SK-N-SH treated with all-trans-retinoic acid at 6 μM for 48 hours (cell line): Measurements from ENCODE around the gene GPATCH2L.

Experiments used
- ATAC-seq: fragments of 200-7000 bp; cut with Tn5 transposase; 3 replicates; pipeline ENCODE4 v1.9.1; 2020; ENCODE audit warnings: mild to moderate bottlenecking, moderate library complexity
- ARNTL ChIP-seq: fragments of 450-650 bp; formaldehyde crosslinking; IDR thresholded peaks from 2 replicates; pipeline ENCODE4 v1.5.0; 2020; ENCODE audit warnings: low read depth, mild to moderate bottlenecking, moderate library complexity, borderline replicate concordance
- BACH2 ChIP-seq: fragments of 250-450 bp; sonication (Bioruptor Pico); IDR thresholded peaks from 2 replicates; pipeline ENCODE4 v1.9.0; 2021; ENCODE audit warnings: mild to moderate bottlenecking, borderline replicate concordance
- CREB5 ChIP-seq: fragments of 250-450 bp; sonication (Bioruptor Pico); IDR thresholded peaks from 2 replicates; pipeline ENCODE4 v1.5.1; 2020; ENCODE audit warnings: low read depth, mild to moderate bottlenecking, moderate library complexity
- CSDC2 ChIP-seq: fragments of 250-450 bp; sonication (Bioruptor Pico); IDR thresholded peaks from 2 replicates; pipeline ENCODE4 v1.5.0; 2020; ENCODE audit warnings: mild to moderate bottlenecking, moderate library complexity
- CSRNP3 ChIP-seq: fragments of 250-450 bp; sonication (Bioruptor Pico); IDR thresholded peaks from 2 replicates; pipeline ENCODE4 v1.5.1; 2021; ENCODE audit warnings: mild to moderate bottlenecking, moderate library complexity
- ESRRG ChIP-seq: fragments of 250-450 bp; sonication (Bioruptor Pico); IDR thresholded peaks from 2 replicates; pipeline ENCODE4 v1.6.1; 2021; ENCODE audit warnings: mild to moderate bottlenecking
- GLIS3 ChIP-seq: fragments of 250-450 bp; sonication (Bioruptor Pico); IDR thresholded peaks from 2 replicates; pipeline ENCODE4 v1.5.0; 2020; ENCODE audit warnings: mild to moderate bottlenecking, moderate library complexity
- ISL1 ChIP-seq: fragments of 250-450 bp; sonication (Bioruptor Pico); IDR thresholded peaks from 2 replicates; pipeline ENCODE4 v2.1.2; 2022; ENCODE audit warnings: mild to moderate bottlenecking, moderate library complexity
- OSR1 ChIP-seq: fragments of 250-450 bp; sonication (Bioruptor Pico); IDR thresholded peaks from 2 replicates; pipeline ENCODE4 v1.8.0; 2022; ENCODE audit warnings: moderate library complexity, mild to moderate bottlenecking, inconsistent platforms
- POU6F1 ChIP-seq: fragments of 250-450 bp; sonication (Bioruptor Pico); IDR thresholded peaks from 2 replicates; pipeline ENCODE4 v1.8.0; 2021; ENCODE audit warnings: low read depth, mild to moderate bottlenecking, moderate library complexity, borderline replicate concordance
- PPARA ChIP-seq: fragments of 250-450 bp; sonication (Bioruptor Pico); IDR thresholded peaks from 2 replicates; pipeline ENCODE4 v1.5.0; 2020; ENCODE audit warnings: mild to moderate bottlenecking, borderline replicate concordance
- RARB ChIP-seq: fragments of 250-450 bp; sonication (Bioruptor Pico); IDR thresholded peaks from 2 replicates; pipeline ENCODE4 v1.8.0; 2021; ENCODE audit warnings: mild to moderate bottlenecking, moderate library complexity
- SNAI2 ChIP-seq: fragments of 250-450 bp; sonication (Bioruptor Pico); IDR thresholded peaks from 2 replicates; pipeline ENCODE4 v1.5.0; 2020; ENCODE audit warnings: mild to moderate bottlenecking, moderate library complexity
- TCF4 ChIP-seq: fragments of 250-450 bp; sonication (Bioruptor Pico); IDR thresholded peaks from 2 replicates; pipeline ENCODE4 v1.8.0; 2021; ENCODE audit warnings: mild to moderate bottlenecking, moderate library complexity, borderline replicate concordance
- TSHZ2 ChIP-seq: fragments of 250-450 bp; sonication (Bioruptor Pico); IDR thresholded peaks from 2 replicates; pipeline ENCODE4 v1.5.0; 2020; ENCODE audit warnings: mild to moderate bottlenecking, moderate library complexity
- ZFP3 ChIP-seq: fragments of 250-450 bp; sonication (Bioruptor Pico); IDR thresholded peaks from 2 replicates; pipeline ENCODE4 v1.5.0; 2020; ENCODE audit warnings: mild to moderate bottlenecking, moderate library complexity
- ZFP30 ChIP-seq: fragments of 450-650 bp; formaldehyde crosslinking; IDR thresholded peaks from 2 replicates; pipeline ENCODE4 v1.5.0; 2022; ENCODE audit warnings: mild to moderate bottlenecking, moderate library complexity
- ZNF565 ChIP-seq: fragments of 450-650 bp; formaldehyde crosslinking; conservative IDR thresholded peaks from 2 replicates; pipeline ENCODE4 v1.5.0; 2020; ENCODE audit warnings: low read depth, mild to moderate bottlenecking, moderate library complexity
- ZNF70 ChIP-seq: fragments of 450-650 bp; formaldehyde crosslinking; IDR thresholded peaks from 2 replicates; pipeline ENCODE4 v1.5.0; 2020; ENCODE audit warnings: mild to moderate bottlenecking, moderate library complexity
- ZNF8 ChIP-seq: fragments of 450-650 bp; formaldehyde crosslinking; IDR thresholded peaks from 2 replicates; pipeline ENCODE4 v1.5.0; 2020; ENCODE audit warnings: mild to moderate bottlenecking, moderate library complexity

Gene GPATCH2L

GRCh38 chr14:76217179-76217578, 65.5 kb downstream of the GPATCH2L start:
- TF ChIP-seq SNAI2 (no peak), POU6F1 (CRISPR knock-in tag) (no peak), CSDC2 (CRISPR knock-in tag) (no peak), GLIS3 (CRISPR knock-in tag) (no peak), ZNF8 (CRISPR knock-in tag) (no peak), ZFP30 (CRISPR knock-in tag) (no peak), ESRRG (CRISPR knock-in tag) (no peak), TSHZ2 (CRISPR knock-in tag) (no peak), TCF4 (CRISPR knock-in tag) (no peak), PPARA (CRISPR knock-in tag) (no peak), ZNF565 (CRISPR knock-in tag) (no peak)
- TF ChIP-seq, all 23 proteins: peak for 0
- no peak for ATAC-seq

GRCh38 chr14:76218662-76219061, 66.9 kb downstream of the GPATCH2L start:
- no peak for ATAC-seq
- TF ChIP-seq ZNF8 (CRISPR knock-in tag) (no peak), PPARA (CRISPR knock-in tag) (no peak), TCF4 (CRISPR knock-in tag) (no peak), ARNTL (CRISPR knock-in tag) (no peak), ZNF70 (CRISPR knock-in tag) (no peak), BACH2 (no peak), ISL1 (no peak), ZFP3 (CRISPR knock-in tag) (no peak), TSHZ2 (CRISPR knock-in tag) (no peak), ESRRG (CRISPR knock-in tag) (no peak), CREB5 (CRISPR knock-in tag) (no peak)

- TF ChIP-seq CSRNP3 (CRISPR knock-in tag) (no peak), ZNF565 (CRISPR knock-in tag) (no peak), BACH2 (no peak), ZFP30 (CRISPR knock-in tag) (no peak), OSR1 (CRISPR knock-in tag) (no peak), CREB5 (CRISPR knock-in tag) (no peak), ZNF8 (CRISPR knock-in tag) (no peak), GLIS3 (CRISPR knock-in tag) (no peak), RARB (CRISPR knock-in tag) (no peak), ISL1 (no peak), PPARA (CRISPR knock-in tag) (no peak), ZFP3 (CRISPR knock-in tag) (no peak), ARNTL (CRISPR knock-in tag) (no peak)
- no peak for ATAC-seq
Measured at GRCh38 chr14:76219873-76220272, 68.2 kb downstream of the GPATCH2L start.
